SK-N-SH (cell line): Measurements from ENCODE around the gene IQUB.

Experiments used
- CTCF ChIP-seq: fragments of 200-600 bp; sonication (generic); IDR thresholded peaks from 2 replicates; pipeline ENCODE4 v1.6.1; 2017; ENCODE audit warnings: antibody characterized with exemption, mild to moderate bottlenecking, moderate library complexity
- TF ChIP-seq, protein P1 (sequence below): IDR thresholded peaks from 2 replicates; pipeline ENCODE4 v1.4.0; 2012; ENCODE audit warnings: low read depth, borderline replicate concordance

DNA sequence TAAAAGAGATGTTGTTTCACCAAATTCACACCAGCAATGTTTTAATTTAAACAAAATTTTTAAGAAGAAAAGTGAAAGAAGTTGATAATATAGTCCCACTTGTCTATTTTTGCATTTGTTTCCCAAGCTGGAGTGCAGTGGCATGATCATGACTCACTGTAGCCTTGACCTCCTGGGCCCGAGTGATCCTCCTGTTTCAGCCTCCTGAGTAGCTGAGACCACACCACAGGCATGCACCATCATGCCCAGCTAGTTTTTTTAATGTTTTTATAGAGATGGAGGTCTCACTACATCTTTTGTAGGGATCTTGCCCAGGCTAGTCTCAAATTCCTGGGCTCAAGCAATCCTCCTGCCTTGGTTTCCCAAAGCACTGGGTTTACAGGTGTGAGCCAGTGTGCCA lies 37.3 kb upstream of the IQUB start:
- TF ChIP-seq, protein P1, sequence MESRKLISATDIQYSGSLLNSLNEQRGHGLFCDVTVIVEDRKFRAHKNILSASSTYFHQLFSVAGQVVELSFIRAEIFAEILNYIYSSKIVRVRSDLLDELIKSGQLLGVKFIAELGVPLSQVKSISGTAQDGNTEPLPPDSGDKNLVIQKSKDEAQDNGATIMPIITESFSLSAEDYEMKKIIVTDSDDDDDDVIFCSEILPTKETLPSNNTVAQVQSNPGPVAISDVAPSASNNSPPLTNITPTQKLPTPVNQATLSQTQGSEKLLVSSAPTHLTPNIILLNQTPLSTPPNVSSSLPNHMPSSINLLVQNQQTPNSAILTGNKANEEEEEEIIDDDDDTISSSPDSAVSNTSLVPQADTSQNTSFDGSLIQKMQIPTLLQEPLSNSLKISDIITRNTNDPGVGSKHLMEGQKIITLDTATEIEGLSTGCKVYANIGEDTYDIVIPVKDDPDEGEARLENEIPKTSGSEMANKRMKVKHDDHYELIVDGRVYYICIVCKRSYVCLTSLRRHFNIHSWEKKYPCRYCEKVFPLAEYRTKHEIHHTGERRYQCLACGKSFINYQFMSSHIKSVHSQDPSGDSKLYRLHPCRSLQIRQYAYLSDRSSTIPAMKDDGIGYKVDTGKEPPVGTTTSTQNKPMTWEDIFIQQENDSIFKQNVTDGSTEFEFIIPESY = no peak
- no peak for TF ChIP-seq CTCF
